COR-L47 (cell line): ENCODE data around the gene DDX47.
"Not testable (repeated sequence)": the region's sequence is repeated elsewhere in the genome, so short reads cannot be mapped to it uniquely, and the experiment has no call there.

Experiments
- DNase-seq: peaks from one replicate; lab custom pipeline; 2025; lab: John Stamatoyannopoulos, UW

Gene DDX47

DNA sequence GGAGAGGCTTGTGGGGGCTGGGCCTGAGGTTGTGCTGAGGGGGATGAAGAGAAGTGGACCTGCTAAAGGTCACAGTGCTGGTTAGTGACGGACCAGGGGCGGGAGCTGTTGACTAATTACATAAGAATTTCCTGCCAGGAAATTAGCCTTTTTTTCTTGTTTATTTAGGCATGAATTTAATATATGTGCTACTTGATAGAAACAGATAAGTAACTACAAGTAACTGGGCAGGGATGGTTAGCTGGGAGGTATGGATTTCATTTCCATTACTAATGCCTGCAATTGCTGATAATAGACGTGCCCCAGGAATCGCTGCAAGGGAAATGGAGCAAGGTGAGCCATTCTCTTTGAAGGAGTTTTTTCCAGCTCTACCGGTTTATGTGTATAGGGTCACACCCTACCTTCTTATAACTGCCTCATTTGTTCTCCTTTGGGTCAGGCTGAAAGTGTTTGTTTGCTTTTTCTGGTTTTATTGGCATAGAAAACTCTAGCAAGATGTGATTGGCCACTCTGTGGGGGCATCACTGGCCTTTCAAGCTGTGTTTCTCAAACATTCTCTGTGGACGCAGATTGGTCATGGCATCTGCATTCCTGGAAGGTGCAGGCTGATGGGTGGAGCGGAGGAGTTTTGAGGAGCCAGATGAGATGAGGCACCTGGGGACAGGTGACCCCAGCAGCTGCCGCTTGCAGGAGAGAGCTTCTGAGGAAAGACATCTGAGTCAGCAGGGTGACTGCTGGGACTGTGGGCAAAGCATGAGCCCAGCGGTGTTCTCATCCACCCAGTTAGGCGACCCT, 59.2 kb downstream of the DDX47 start:
- DNase-seq, result no peak

- DNase-seq, result no peak
Observed at GRCh38 chr12:12872934-12873275, 59.8 kb downstream of the DDX47 start.

- DNase-seq, result no peak
Observed at GRCh38 chr12:12874029-12874428, 60.9 kb downstream of the DDX47 start.

DNA sequence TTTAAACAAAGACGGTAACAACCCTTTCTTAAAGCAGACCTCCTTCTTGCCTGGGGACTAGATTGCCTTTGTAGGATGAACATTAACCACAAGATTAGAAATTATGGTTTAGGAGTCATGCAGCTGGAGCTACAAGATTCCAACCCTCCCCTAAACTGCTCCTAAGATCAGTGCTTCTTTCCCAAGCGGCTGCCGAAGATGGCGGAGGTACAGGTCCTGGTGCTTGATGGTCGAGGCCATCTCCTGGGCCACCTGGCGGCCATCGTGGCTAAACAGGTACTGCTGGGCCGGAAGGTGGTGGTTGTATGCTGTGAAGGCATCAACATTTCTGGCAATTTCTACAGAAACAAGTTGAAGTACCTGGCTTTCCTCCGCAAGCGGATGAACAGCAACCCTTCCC, 62.2 kb downstream of the DDX47 start:
- not testable (repeated sequence) for DNase-seq

DNA sequence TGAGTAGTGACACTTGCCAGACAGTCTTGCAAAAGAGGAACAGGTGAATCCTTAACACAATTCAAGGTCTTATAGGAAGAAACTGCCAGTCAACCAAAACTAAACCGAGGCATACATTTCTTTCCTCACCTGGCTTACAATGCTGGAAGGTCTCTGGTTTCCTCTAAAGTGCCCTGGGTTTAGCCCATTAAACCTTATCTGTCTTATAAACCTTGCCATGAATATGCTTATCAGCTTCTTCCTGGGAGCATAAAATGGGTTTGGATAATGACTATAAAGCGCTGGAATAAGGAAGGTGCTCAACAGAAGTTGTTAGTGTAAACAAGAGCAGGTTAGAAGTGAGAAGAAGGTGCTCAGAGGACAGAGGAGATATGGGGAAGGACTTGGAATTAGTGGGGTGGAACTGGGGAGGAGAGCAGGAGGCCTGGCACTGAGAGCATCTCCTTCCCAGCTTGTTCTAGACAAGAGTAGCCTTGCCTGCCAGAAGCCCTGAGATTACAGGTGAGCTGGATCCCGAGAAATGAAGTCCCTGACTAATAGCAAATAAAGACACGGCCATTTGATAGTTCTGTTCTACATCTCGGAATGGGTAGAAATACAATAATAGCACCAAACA, 64.1 kb downstream of the DDX47 start:
- DNase-seq, result no peak

DNA sequence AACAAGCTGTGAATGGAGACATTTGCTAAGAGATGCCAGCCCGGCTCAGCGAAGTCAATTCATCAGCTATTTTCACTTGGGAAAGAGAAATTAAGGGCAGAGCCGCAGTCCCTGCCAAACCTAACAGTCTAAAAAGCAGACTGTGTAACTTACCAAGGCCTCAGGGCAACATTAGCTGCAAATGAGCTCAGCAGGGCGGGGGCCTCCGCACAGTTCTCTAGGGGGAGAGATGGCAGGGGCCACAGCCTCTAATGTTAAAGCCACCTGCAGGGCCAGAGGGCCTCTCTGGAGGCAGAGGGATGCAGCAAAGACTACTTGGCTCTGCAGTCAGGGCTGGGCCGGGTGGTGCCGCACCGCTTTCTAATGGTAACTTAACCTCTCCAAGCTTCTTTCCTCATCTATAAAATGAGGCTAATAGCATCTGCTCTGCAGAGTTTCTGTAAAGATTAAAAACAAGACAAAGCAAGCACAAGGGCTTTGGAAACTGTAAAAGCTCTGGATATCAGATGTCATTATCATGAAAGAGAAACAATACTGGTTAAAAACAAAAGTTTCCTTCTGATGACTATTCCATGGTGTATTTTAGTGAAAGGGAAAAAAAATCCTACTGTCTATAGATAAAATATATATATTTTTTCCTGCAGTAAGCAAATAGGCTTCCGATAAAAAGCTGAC, 64.8 kb downstream of the DDX47 start:
- no peak for DNase-seq
